Neuron (in vitro differentiated cells): ENCODE results near the gene PLCD4.
A peak's percentile ranks its signal among the peaks of the same experiment; 100 is the strongest.

Experiments used
- H2AFZ ChIP-seq: one replicate; pipeline ENCODE4 v1.6.1; 2013; ENCODE audit warnings: low read depth, mild to moderate bottlenecking, inconsistent platforms, low read length, moderate library complexity
- H3K27me3 ChIP-seq: one replicate; pipeline ENCODE4 v1.6.1; 2013; ENCODE audit warnings: low read length; ENCODE audit not compliant: insufficient read depth
- H3K36me3 ChIP-seq: one replicate; pipeline ENCODE4 v1.6.1; 2013; ENCODE audit warnings: low read length; ENCODE audit not compliant: insufficient read depth
- H3K4me1 ChIP-seq: one replicate; pipeline ENCODE4 v1.6.1; 2013; ENCODE audit warnings: low read length; ENCODE audit not compliant: insufficient read depth
- H3K4me3 ChIP-seq: 2 replicates; pipeline ENCODE4 v1.5.1; 2013; ENCODE audit warnings: mild to moderate bottlenecking, low read length, moderate library complexity
- H3K9me3 ChIP-seq: one replicate; pipeline ENCODE4 v1.6.1; 2013; ENCODE audit warnings: low read length

The PLCD4 gene

GRCh38 chr2:218659988-218660358, 52.3 kb downstream of the PLCD4 start:
- H3K4me1 ChIP-seq = peaks cover 13% of the 10 kb centered on the region
- peaks cover 60% of the 10 kb centered on the region for H3K36me3 ChIP-seq
- H2AFZ ChIP-seq = peak overlapping the region; percentile 82
- H3K9me3 ChIP-seq = no peaks in the 10 kb centered on the region
- H3K4me3 ChIP-seq = peak overlapping the region; percentile 81
- H3K27me3 ChIP-seq = no peaks in the 10 kb centered on the region

- Histone ChIP-seq H3K36me3 (peaks cover 54% of the 10 kb centered on the region), H3K27me3 (no peaks in the 10 kb centered on the region), H3K4me3 (no peak overlapping the region), H2AFZ (no peak overlapping the region), H3K4me1 (peaks cover 13% of the 10 kb centered on the region), H3K9me3 (no peaks in the 10 kb centered on the region)
These were observed 54.7 kb downstream of the PLCD4 start for GRCh38 chr2:218662377-218662776.

- Histone ChIP-seq H2AFZ (no peak overlapping the region), H3K27me3 (no peaks in the 10 kb centered on the region), H3K36me3 (peaks cover 57% of the 10 kb centered on the region), H3K4me3 (no peak overlapping the region), H3K4me1 (peaks cover 13% of the 10 kb centered on the region), H3K9me3 (no peaks in the 10 kb centered on the region)
These were observed 55.1 kb downstream of the PLCD4 start for GRCh38 chr2:218662827-218663226.

GRCh38 chr2:218663901-218664300, 56.2 kb downstream of the PLCD4 start:
- Histone ChIP-seq H3K9me3 (no peaks in the 10 kb centered on the region), H3K36me3 (peaks cover 65% of the 10 kb centered on the region), H3K4me1 (peaks cover 8% of the 10 kb centered on the region), H3K27me3 (no peaks in the 10 kb centered on the region), H3K4me3 (no peak overlapping the region), H2AFZ (no peak overlapping the region)

- H3K36me3 ChIP-seq = peaks cover 70% of the 10 kb centered on the region
- H2AFZ ChIP-seq = no peak overlapping the region
- H3K4me1 ChIP-seq = peaks cover 8% of the 10 kb centered on the region
- H3K9me3 ChIP-seq = no peaks in the 10 kb centered on the region
- H3K4me3 ChIP-seq = no peak overlapping the region
- no peaks in the 10 kb centered on the region for H3K27me3 ChIP-seq
These were observed 57.0 kb downstream of the PLCD4 start for GRCh38 chr2:218664653-218665052.

- peaks cover 13% of the 10 kb centered on the region for H3K4me1 ChIP-seq
- H2AFZ ChIP-seq = peak overlapping the region; percentile 56
- peak overlapping the region; percentile 95 for H3K4me3 ChIP-seq
- H3K36me3 ChIP-seq = peaks cover 33% of the 10 kb centered on the region
- no peaks in the 10 kb centered on the region for H3K9me3 ChIP-seq
- no peaks in the 10 kb centered on the region for H3K27me3 ChIP-seq
These were observed 63.5 kb downstream of the PLCD4 start for GRCh38 chr2:218671097-218671653.

- peaks cover 13% of the 10 kb centered on the region for H3K4me1 ChIP-seq
- peak within 1 kb of the TSS; percentile 95 for H3K4me3 ChIP-seq
- H3K36me3 ChIP-seq = peaks cover 32% of the 10 kb centered on the region
- H3K27me3 ChIP-seq = no peaks in the 10 kb centered on the region
- peak within 1 kb of the TSS; percentile 56 for H2AFZ ChIP-seq
- no peaks in the 10 kb centered on the region for H3K9me3 ChIP-seq
These were observed 64.2 kb downstream of the PLCD4 start, which contains the start of the genes RNF25 and STK36 for GRCh38 chr2:218671654-218672566. Gene RNF25, minus strand, starts transcription at chr2:218672002. Its CDS starts 32 bp downstream, at chr2:218671970. Gene STK36, plus strand, starts transcription at chr2:218672086. Its CDS starts 744 bp downstream, at chr2:218672830.

GRCh38 chr2:218679119-218679518, 71.4 kb downstream of the PLCD4 start:
- Histone ChIP-seq H3K4me1 (no peaks in the 10 kb centered on the region), H3K27me3 (no peaks in the 10 kb centered on the region), H3K9me3 (no peaks in the 10 kb centered on the region), H2AFZ (no peak overlapping the region), H3K4me3 (no peak overlapping the region), H3K36me3 (peaks cover 51% of the 10 kb centered on the region)

GRCh38 chr2:218680061-218680460, 72.4 kb downstream of the PLCD4 start:
- Histone ChIP-seq H3K27me3 (no peaks in the 10 kb centered on the region), H3K4me3 (no peak overlapping the region), H2AFZ (no peak overlapping the region), H3K9me3 (no peaks in the 10 kb centered on the region), H3K4me1 (no peaks in the 10 kb centered on the region), H3K36me3 (peaks cover 54% of the 10 kb centered on the region)
